ENCODE data around the gene WNK3.
"Not testable (repeated sequence)": the region's sequence is repeated elsewhere in the genome, so short reads cannot be mapped to it uniquely, and the experiment has no call there.

DNA sequence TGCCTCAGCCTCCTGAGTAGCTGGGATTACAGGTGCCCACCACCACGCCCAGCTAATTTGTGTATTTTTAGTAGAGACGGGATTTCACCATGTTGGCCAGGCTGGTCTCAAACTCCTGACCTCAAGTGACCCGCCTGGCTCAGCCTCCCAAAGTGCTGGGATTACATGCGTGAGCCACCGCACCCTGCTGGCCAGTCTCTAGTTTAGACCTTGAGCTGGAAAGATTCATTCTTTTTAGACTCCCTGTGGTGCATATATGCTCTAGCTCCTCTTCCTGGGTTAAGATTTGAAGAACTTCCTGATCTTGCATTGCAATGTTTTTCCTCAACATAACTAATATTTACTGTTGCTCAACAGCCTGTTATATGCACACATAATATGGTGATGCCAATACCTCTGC lies 26.8 kb upstream of the WNK3 start:
- TF ChIP-seq, protein P1, sequence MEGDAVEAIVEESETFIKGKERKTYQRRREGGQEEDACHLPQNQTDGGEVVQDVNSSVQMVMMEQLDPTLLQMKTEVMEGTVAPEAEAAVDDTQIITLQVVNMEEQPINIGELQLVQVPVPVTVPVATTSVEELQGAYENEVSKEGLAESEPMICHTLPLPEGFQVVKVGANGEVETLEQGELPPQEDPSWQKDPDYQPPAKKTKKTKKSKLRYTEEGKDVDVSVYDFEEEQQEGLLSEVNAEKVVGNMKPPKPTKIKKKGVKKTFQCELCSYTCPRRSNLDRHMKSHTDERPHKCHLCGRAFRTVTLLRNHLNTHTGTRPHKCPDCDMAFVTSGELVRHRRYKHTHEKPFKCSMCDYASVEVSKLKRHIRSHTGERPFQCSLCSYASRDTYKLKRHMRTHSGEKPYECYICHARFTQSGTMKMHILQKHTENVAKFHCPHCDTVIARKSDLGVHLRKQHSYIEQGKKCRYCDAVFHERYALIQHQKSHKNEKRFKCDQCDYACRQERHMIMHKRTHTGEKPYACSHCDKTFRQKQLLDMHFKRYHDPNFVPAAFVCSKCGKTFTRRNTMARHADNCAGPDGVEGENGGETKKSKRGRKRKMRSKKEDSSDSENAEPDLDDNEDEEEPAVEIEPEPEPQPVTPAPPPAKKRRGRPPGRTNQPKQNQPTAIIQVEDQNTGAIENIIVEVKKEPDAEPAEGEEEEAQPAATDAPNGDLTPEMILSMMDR (IDR thresholded peaks at IDR 0.05), result not testable (repeated sequence)
- TF ChIP-seq POLR2A, EP300 (IDR thresholded peaks at IDR 0.05): not testable (repeated sequence)
